Peyer's patch (tissue), 4 donors: ENCODE data around the gene EPB42. TPM values are rescaled to one million over a fixed set of nuclear protein-coding genes. Genes with fewer than 3 reads are reported as not detected.

Experiments used
- DNase-seq, 3 donors: peaks; one replicate each; pipeline ENCODE4 v3.0.0-alpha.2; 2017 to 2019
- H3K27ac ChIP-seq, 4 donors: fragments of 200-600 bp; sonication (generic); one replicate each; pipeline ENCODE4 v1.5.1; 2016 to 2019
- H3K27me3 ChIP-seq, 2 donors: fragments of 200-600 bp; sonication (generic); one replicate each; pipeline ENCODE4 v1.5.1; 2019
- H3K36me3 ChIP-seq, 3 donors: fragments of 200-600 bp; sonication (generic); one replicate each; pipeline ENCODE4 v1.5.1; 2016 to 2019
- H3K4me1 ChIP-seq, 4 donors: fragments of 200-600 bp; sonication (generic); one replicate each; pipeline ENCODE4 v1.5.1; 2016 to 2019
- H3K4me3 ChIP-seq, 4 donors: fragments of 200-600 bp; sonication (generic); 1 replicate in 3 of 4; 2 replicates in 1 of 4; pipeline ENCODE4 v1.5.1; 2016 to 2019; ENCODE audit warnings: mild to moderate bottlenecking in 1 of 4
- H3K9me3 ChIP-seq, 4 donors: fragments of 200-600 bp; sonication (generic); one replicate each; pipeline ENCODE4 v1.5.1; 2016 to 2019; ENCODE audit warnings: mild to moderate bottlenecking in 1 of 4
- POLR2A ChIP-seq, 2 donors: fragments of 450-650 bp; IDR thresholded peaks; one replicate each; pipeline ENCODE4 v1.5.1; 2017; ENCODE audit warnings: antibody characterized with exemption in 2 of 2, mild to moderate bottlenecking in 2 of 2, moderate library complexity in 2 of 2
- total RNA-seq, 4 donors: library from RNA; depleted of rRNA; stranded (reverse); fragments of >200 nt; gene quantifications; one replicate each; pipeline ENCODE4 v1.1.0, GENCODE V29; 2016
- TF ChIP-seq, protein P1 (sequence below), 6 experiments: fragments of 450-650 bp in 4 of 6; fragments of 200-600 bp in 2 of 6; sonication (generic) in 1 of 6; IDR thresholded peaks; one replicate each; pipeline ENCODE4 v1.5.1; 2017 to 2019; ENCODE audit warnings: antibody characterized with exemption in 6 of 6, mild to moderate bottlenecking in 3 of 6, moderate library complexity in 1 of 6

EPB42 gene
- total RNA-seq, 4 donors from 2014 or later: not detected

- no peaks in the 10 kb centered on the region for H3K27me3 ChIP-seq
Measured at GRCh38 chr15:43266386-43266785, 45.6 kb upstream of the EPB42 start.

DNA sequence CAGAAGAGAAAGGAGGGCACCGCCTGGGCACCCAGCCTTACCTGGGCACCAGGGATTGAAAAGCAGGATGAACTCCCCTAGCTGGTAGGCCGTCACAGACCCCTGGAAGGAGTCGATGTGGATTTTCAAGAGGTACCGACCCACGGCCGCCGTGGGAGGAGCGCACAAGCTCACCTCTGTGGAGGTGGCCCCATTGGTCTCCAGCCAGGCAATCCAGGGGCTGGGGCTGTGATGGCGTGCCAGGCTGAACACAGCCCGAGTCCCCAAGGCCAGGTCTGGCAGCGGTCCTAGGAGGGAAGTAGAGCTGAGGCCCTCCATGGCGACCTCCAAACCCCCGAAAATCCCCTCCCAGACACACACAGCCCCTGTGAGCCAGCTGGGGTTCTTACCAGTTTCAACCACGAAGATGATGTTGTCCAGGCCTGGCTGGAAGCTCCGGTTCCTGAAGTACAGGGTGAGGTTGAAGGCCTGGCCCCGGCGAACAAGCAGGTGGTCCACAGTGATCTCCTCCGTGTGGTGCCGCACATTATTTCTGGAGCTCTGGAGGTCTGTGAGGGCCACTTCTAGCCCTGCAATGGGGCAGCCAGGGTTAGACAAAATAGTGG, 39.3 kb upstream of the EPB42 start:
- Histone ChIP-seq H3K4me1 (no peaks in the 10 kb centered on the region), H3K27ac (no peak overlapping the region), H3K4me3 (no peak overlapping the region), H3K27me3 (no peaks in the 10 kb centered on the region), H3K9me3 (no peaks in the 10 kb centered on the region), H3K36me3 (no peaks in the 10 kb centered on the region)
- DNase-seq: no peak
- TF ChIP-seq, protein P1, sequence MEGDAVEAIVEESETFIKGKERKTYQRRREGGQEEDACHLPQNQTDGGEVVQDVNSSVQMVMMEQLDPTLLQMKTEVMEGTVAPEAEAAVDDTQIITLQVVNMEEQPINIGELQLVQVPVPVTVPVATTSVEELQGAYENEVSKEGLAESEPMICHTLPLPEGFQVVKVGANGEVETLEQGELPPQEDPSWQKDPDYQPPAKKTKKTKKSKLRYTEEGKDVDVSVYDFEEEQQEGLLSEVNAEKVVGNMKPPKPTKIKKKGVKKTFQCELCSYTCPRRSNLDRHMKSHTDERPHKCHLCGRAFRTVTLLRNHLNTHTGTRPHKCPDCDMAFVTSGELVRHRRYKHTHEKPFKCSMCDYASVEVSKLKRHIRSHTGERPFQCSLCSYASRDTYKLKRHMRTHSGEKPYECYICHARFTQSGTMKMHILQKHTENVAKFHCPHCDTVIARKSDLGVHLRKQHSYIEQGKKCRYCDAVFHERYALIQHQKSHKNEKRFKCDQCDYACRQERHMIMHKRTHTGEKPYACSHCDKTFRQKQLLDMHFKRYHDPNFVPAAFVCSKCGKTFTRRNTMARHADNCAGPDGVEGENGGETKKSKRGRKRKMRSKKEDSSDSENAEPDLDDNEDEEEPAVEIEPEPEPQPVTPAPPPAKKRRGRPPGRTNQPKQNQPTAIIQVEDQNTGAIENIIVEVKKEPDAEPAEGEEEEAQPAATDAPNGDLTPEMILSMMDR (IDR thresholded peaks at IDR 0.05): no peak
- TF ChIP-seq POLR2A (IDR thresholded peaks at IDR 0.05): no peak

More at GRCh38 chr15:43266386-43266785, 45.6 kb upstream of the EPB42 start:
- H3K9me3 ChIP-seq: no peaks in the 10 kb centered on the region
- no peak for DNase-seq
- H3K4me1 ChIP-seq: peaks cover 0 to 11% (median 0%) of the 10 kb centered on the region in 4 donors
- no peak for TF ChIP-seq POLR2A (IDR thresholded peaks at IDR 0.05)
- TF ChIP-seq, protein P1 (IDR thresholded peaks at IDR 0.05): no peak
- H3K4me3 ChIP-seq: no peak overlapping the region
- no peaks in the 10 kb centered on the region for H3K36me3 ChIP-seq
- no peak overlapping the region for H3K27ac ChIP-seq

- Histone ChIP-seq H3K4me1 (no peaks in the 10 kb centered on the region), H3K9me3 (no peaks in the 10 kb centered on the region), H3K4me3 (no peak overlapping the region), H3K36me3 (no peaks in the 10 kb centered on the region), H3K27me3 (no peaks in the 10 kb centered on the region), H3K27ac (no peak overlapping the region)
- TF ChIP-seq, protein P1 (IDR thresholded peaks at IDR 0.05): no peak
- no peak for TF ChIP-seq POLR2A (IDR thresholded peaks at IDR 0.05)
- DNase-seq: no peak
Measured at GRCh38 chr15:43258781-43259180, 38.0 kb upstream of the EPB42 start.

GRCh38 chr15:43256341-43256740, 35.5 kb upstream of the EPB42 start:
- Histone ChIP-seq H3K9me3 (no peaks in the 10 kb centered on the region), H3K4me1 (no peaks in the 10 kb centered on the region), H3K27me3 (no peaks in the 10 kb centered on the region), H3K4me3 (no peak overlapping the region), H3K36me3 (no peaks in the 10 kb centered on the region), H3K27ac (no peak overlapping the region)
- no peak for DNase-seq
- TF ChIP-seq, protein P1 (IDR thresholded peaks at IDR 0.05): no peak
- TF ChIP-seq POLR2A (IDR thresholded peaks at IDR 0.05): no peak

GRCh38 chr15:43255376-43255775, 34.6 kb upstream of the EPB42 start:
- Histone ChIP-seq H3K4me1 (no peaks in the 10 kb centered on the region), H3K36me3 (no peaks in the 10 kb centered on the region), H3K27ac (no peak overlapping the region), H3K4me3 (no peak overlapping the region), H3K27me3 (no peaks in the 10 kb centered on the region), H3K9me3 (no peaks in the 10 kb centered on the region)
- DNase-seq: no peak
- TF ChIP-seq, protein P1 (IDR thresholded peaks at IDR 0.05): no peak
